GM08714 (cell line): ENCODE results near the gene RDH12.
"Not testable (repeated sequence)": the region's sequence is repeated elsewhere in the genome, so short reads cannot be mapped to it uniquely, and the experiment has no call there.

Experiments used
- H3K4me3 ChIP-seq: fragments of 200-500 bp; sonication (Bioruptor generic); 2 replicates; pipeline ENCODE4 v1.5.1; 2014; ENCODE audit warnings: mild to moderate bottlenecking, low read length, inconsistent platforms
- ZNF274 ChIP-seq: IDR thresholded peaks from 2 replicates; pipeline ENCODE4 v1.6.1; 2012; ENCODE audit warnings: mild to moderate bottlenecking, low read depth, low read length

The RDH12 gene

GRCh38 chr14:67701492-67701891 is at the start of gene RDH12:
TSS of gene RDH12 (plus strand) at chr14:67701886. CDS start at chr14:67722643, 20,757 bp downstream.
- H3K4me3 ChIP-seq: not testable (repeated sequence)

- H3K4me3 ChIP-seq: no peak overlapping the region
- no peak for TF ChIP-seq ZNF274
Measured at GRCh38 chr14:67652189-67652588, 49.5 kb upstream of the RDH12 start.

- TF ChIP-seq ZNF274: no peak
- no peak overlapping the region for H3K4me3 ChIP-seq
Measured at GRCh38 chr14:67653651-67654280, 47.9 kb upstream of the RDH12 start.

- TF ChIP-seq ZNF274: no peak
- H3K4me3 ChIP-seq: no peak overlapping the region
Measured at GRCh38 chr14:67663633-67664032, 38.1 kb upstream of the RDH12 start.

GRCh38 chr14:67665868-67666267 is 35.8 kb upstream of the RDH12 start:
- no peak for TF ChIP-seq ZNF274
- no peak overlapping the region for H3K4me3 ChIP-seq

- TF ChIP-seq ZNF274: no peak
- H3K4me3 ChIP-seq: no peak overlapping the region
Measured at GRCh38 chr14:67666750-67667449, 34.8 kb upstream of the RDH12 start.

GRCh38 chr14:67668559-67668958 is 33.1 kb upstream of the RDH12 start:
- no peak for TF ChIP-seq ZNF274
- H3K4me3 ChIP-seq: no peak overlapping the region

- no peak for TF ChIP-seq ZNF274
- peak overlapping the region; percentile 89 for H3K4me3 ChIP-seq
Measured at GRCh38 chr14:67673451-67673850, 28.2 kb upstream of the RDH12 start.

GRCh38 chr14:67674139-67674479 is 27.6 kb upstream of the RDH12 start:
- TF ChIP-seq ZNF274: no peak
- peak overlapping the region; percentile 89 for H3K4me3 ChIP-seq

GRCh38 chr14:67674480-67675218 is 27.0 kb upstream of the RDH12 start, which contains the start of gene VTI1B:
TSS of gene VTI1B (minus strand) at chr14:67674632. CDS start at chr14:67674489, 143 bp downstream.
- H3K4me3 ChIP-seq: peak within 1 kb of the TSS; percentile 89
- TF ChIP-seq ZNF274: no peak

GRCh38 chr14:67675219-67675582 is 26.5 kb upstream of the RDH12 start:
- TF ChIP-seq ZNF274: no peak
- H3K4me3 ChIP-seq: peak overlapping the region; percentile 89; the same call in 1 of the 2 replicates

GRCh38 chr14:67679006-67679405 is 22.7 kb upstream of the RDH12 start:
- no peak overlapping the region for H3K4me3 ChIP-seq
- no peak for TF ChIP-seq ZNF274

GRCh38 chr14:67680121-67680602 is 21.5 kb upstream of the RDH12 start:
- no peak overlapping the region for H3K4me3 ChIP-seq
- no peak for TF ChIP-seq ZNF274

GRCh38 chr14:67680941-67681340 is 20.7 kb upstream of the RDH12 start:
- H3K4me3 ChIP-seq: no peak overlapping the region
- TF ChIP-seq ZNF274: no peak

- TF ChIP-seq ZNF274: no peak
- H3K4me3 ChIP-seq: no peak overlapping the region
Measured at GRCh38 chr14:67683842-67684241, 17.8 kb upstream of the RDH12 start.
